HCT116 (cell line): ENCODE measurements around the gene TAP1. TPM values are rescaled to one million over a fixed set of nuclear protein-coding genes. Genes with fewer than 3 reads are reported as not detected.

Source experiments
- ATAC-seq: fragments of 200-7000 bp; cut with Tn5 transposase; 2 replicates; pipeline ENCODE4 v1.9.1; 2020; ENCODE audit warnings: mild to moderate bottlenecking, moderate library complexity
- BruUV-seq: library from RNA; stranded (reverse); fragments of 400-500 nt; replicated peaks from 2 replicates; lab custom pipeline; 2021; lab: Mats Ljungman, UMichigan
- CTCF ChIA-PET: fragments of 300-600 bp; sonication (Branson Sonifier 250); formaldehyde crosslinking; loops from one replicate; lab custom pipeline; 2021; ENCODE audit warnings: antibody characterized with exemption; lab: Charles Lee
- POLR2A ChIA-PET: fragments of 300-600, 350-600 bp; sonication (Branson Sonifier 250); formaldehyde crosslinking; loops from one replicate; lab custom pipeline; 2021; ENCODE audit warnings: antibody characterized with exemption; lab: Charles Lee
- RAD21 ChIA-PET, 2 experiments: fragments of 300-600 bp; sonication (Branson Sonifier 250); formaldehyde crosslinking; loops; one replicate each; lab custom pipeline; 2023; ENCODE audit warnings: low total read pairs in 2 of 2; ENCODE audit not compliant: uncharacterized antibody in 2 of 2, unreplicated experiment in 2 of 2, low non-redundant PET in 1 of 2; lab: Charles Lee
- DNase-seq: peaks from one replicate; pipeline ENCODE4 v3.0.0-alpha.2; 2010; ENCODE audit warnings: low read depth, low spot score
- H2AFZ ChIP-seq: fragments of 200-600 bp; shearing (Covaris generic), sonication (generic); 2 replicates; pipeline ENCODE4 v1.6.1; 2017; ENCODE audit warnings: low read depth, mixed run types, mixed read lengths, antibody characterized with exemption, low read length; ENCODE audit not compliant: poor library complexity, severe bottlenecking
- H3K27ac ChIP-seq: 2 replicates; pipeline ENCODE4 v1.5.1; 2012; ENCODE audit warnings: low read depth, low read length
- H3K27me3 ChIP-seq: fragments of 200-600 bp; sonication (generic); 2 replicates; pipeline ENCODE4 v1.6.1; 2016; ENCODE audit warnings: mixed run types, low read length, mixed read lengths; ENCODE audit not compliant: insufficient read depth
- H3K36me3 ChIP-seq, 2 experiments: fragments of 200-500 bp in 1 of 2; fragments of 200-600 bp in 1 of 2; sonication (Bioruptor generic) in 1 of 2; sonication (generic) in 1 of 2; 2 replicates each; pipeline versions ENCODE4 v1.5.1 to v1.6.1; 2014 to 2016; ENCODE audit warnings: low read length in 2 of 2, inconsistent platforms in 1 of 2, mixed read lengths in 1 of 2, mixed run types in 1 of 2; ENCODE audit not compliant: insufficient read depth in 2 of 2, control insufficient read depth in 1 of 2
- H3K4me1 ChIP-seq, 2 experiments: fragments of 200-600 bp in 1 of 2; sonication (generic) in 1 of 2; 2 replicates each; pipeline versions ENCODE4 v1.5.1 to v1.6.1; 2012 to 2017; ENCODE audit warnings: low read length in 2 of 2, inconsistent platforms in 1 of 2, mild to moderate bottlenecking in 1 of 2, mixed read lengths in 1 of 2, mixed run types in 1 of 2, moderate library complexity in 1 of 2; ENCODE audit not compliant: insufficient read depth in 2 of 2, control insufficient read depth in 1 of 2
- H3K4me2 ChIP-seq: fragments of 200-600 bp; sonication (generic); 2 replicates; pipeline ENCODE4 v1.6.1; 2017; ENCODE audit warnings: mixed run types, low read length, mixed read lengths
- H3K4me3 ChIP-seq, 2 experiments: fragments of 200-600 bp in 1 of 2; sonication (generic) in 1 of 2; replicated peaks in 1 of 2; 2 replicates each; pipeline ENCODE4 v1.5.1; 2011 to 2016; ENCODE audit warnings: low read length in 2 of 2, control low read depth in 1 of 2, low read depth in 1 of 2, mild to moderate bottlenecking in 1 of 2, mixed read lengths in 1 of 2, mixed run types in 1 of 2
- H3K79me2 ChIP-seq: fragments of 200-600 bp; sonication (generic); 2 replicates; pipeline ENCODE4 v1.6.1; 2017; ENCODE audit warnings: mild to moderate bottlenecking, mixed run types, low read length, moderate library complexity, mixed read lengths; ENCODE audit not compliant: insufficient read depth
- H3K9ac ChIP-seq: fragments of 200-600 bp; sonication (generic); 2 replicates; pipeline ENCODE4 v1.6.1; 2016; ENCODE audit warnings: low read length, mixed read lengths
- H3K9me2 ChIP-seq: fragments of 200-600 bp; sonication (generic), shearing (Covaris generic); 2 replicates; pipeline ENCODE4 v1.6.1; 2017; ENCODE audit warnings: mixed run types, mild to moderate bottlenecking, moderate library complexity; ENCODE audit not compliant: insufficient read depth
- H3K9me3 ChIP-seq, 2 experiments: fragments of 200-500 bp in 1 of 2; fragments of 200-600 bp in 1 of 2; sonication (Bioruptor generic) in 1 of 2; sonication (generic) in 1 of 2; 2 replicates each; pipeline ENCODE4 v1.6.1; 2014 to 2017; ENCODE audit warnings: low read length in 2 of 2, mixed read lengths in 2 of 2, inconsistent platforms in 1 of 2, low read depth in 1 of 2, mild to moderate bottlenecking in 1 of 2, mixed run types in 1 of 2, moderate library complexity in 1 of 2; ENCODE audit not compliant: control insufficient read depth in 1 of 2, insufficient read depth in 1 of 2
- H4K20me1 ChIP-seq: fragments of 200-600 bp; sonication (generic), shearing (Covaris generic); 2 replicates; pipeline ENCODE4 v1.6.1; 2017; ENCODE audit warnings: mixed run types, mild to moderate bottlenecking, moderate library complexity; ENCODE audit not compliant: insufficient read depth
- ATF3 ChIP-seq: IDR thresholded peaks from 2 replicates; pipeline ENCODE4 v1.6.1; 2012
- CBX3 ChIP-seq: IDR thresholded peaks from 2 replicates; pipeline ENCODE4 v1.6.1; 2012; ENCODE audit warnings: low read depth
- CEBPB ChIP-seq: IDR thresholded peaks from 2 replicates; pipeline ENCODE4 v1.6.1; 2012; ENCODE audit warnings: low read depth
- CTCF ChIP-seq, 3 experiments: fragments of 200-600 bp in 1 of 3; sonication (generic) in 1 of 3; IDR thresholded peaks in 2 of 3; conservative IDR thresholded peaks in 1 of 3; 2 replicates each; pipeline ENCODE4 v1.5.1; 2012 to 2017; ENCODE audit warnings: low read depth in 2 of 3, low read length in 2 of 3, antibody characterized with exemption in 1 of 3, borderline replicate concordance in 1 of 3, control low read depth in 1 of 3, mild to moderate bottlenecking in 1 of 3, mixed read lengths in 1 of 3, mixed run types in 1 of 3, moderate library complexity in 1 of 3; ENCODE audit not compliant: insufficient read depth in 1 of 3
- EGR1 ChIP-seq: IDR thresholded peaks from 2 replicates; pipeline ENCODE4 v1.6.1; 2012; ENCODE audit warnings: low read depth
- EZH2 ChIP-seq: fragments of 200-600 bp; sonication (generic); IDR thresholded peaks from 2 replicates; pipeline ENCODE4 v1.6.1; 2017; ENCODE audit warnings: antibody characterized with exemption, mixed run types
- EZH2phosphoT487 ChIP-seq: fragments of 200-600 bp; IDR thresholded peaks from 2 replicates; pipeline ENCODE4 v1.6.1; 2018; ENCODE audit warnings: antibody characterized with exemption, borderline replicate concordance
- FOSL1 ChIP-seq: IDR thresholded peaks from 2 replicates; pipeline ENCODE4 v1.6.1; 2012; ENCODE audit warnings: low read depth
- POLR2A ChIP-seq: IDR thresholded peaks from 2 replicates; pipeline ENCODE4 v1.7.0; 2011; ENCODE audit warnings: borderline replicate concordance; ENCODE audit not compliant: insufficient read depth, insufficient read length; ENCODE audit errors: extremely low read depth
- REST ChIP-seq: IDR thresholded peaks from 2 replicates; pipeline ENCODE4 v1.6.1; 2012; ENCODE audit warnings: low read depth
- SP1 ChIP-seq: IDR thresholded peaks from 2 replicates; pipeline ENCODE4 v1.6.1; 2012; ENCODE audit warnings: low read depth
- TCF7L2 ChIP-seq: IDR thresholded peaks from 2 replicates; pipeline ENCODE4 v1.7.0; 2011; ENCODE audit warnings: borderline replicate concordance, inconsistent platforms; ENCODE audit not compliant: insufficient read depth, insufficient read length; ENCODE audit errors: extremely low read depth
- intact Hi-C: fragments of 100-400 bp; cut with micrococcal nuclease; formaldehyde crosslinking; loops from 2 replicates; pipeline ENCODE4 v1.10.0; 2022
- total RNA-seq: library from RNA; stranded (reverse); gene quantifications from one replicate; pipeline ENCODE4 v1.2.1, GENCODE V29; 2021; ENCODE audit not compliant: unreplicated experiment

The TAP1 gene
- total RNA-seq, 1 experiment from 2014 or later, result 32.2 TPM

GRCh38 chr6:32858194-32858593 lies 4.7 kb upstream of the TAP1 start:
- Histone ChIP-seq H3K4me1 (peaks cover 2 to 25% of the 10 kb centered on the region in 2 experiments; a peak in 3 of 4 replicates), H3K9me3 (no peaks in the 10 kb centered on the region), H2AFZ (no peak overlapping the region), H3K4me3 (no peak overlapping the region), H4K20me1 (no peaks in the 10 kb centered on the region), H3K4me2 (no peak overlapping the region), H3K9ac (no peak overlapping the region), H3K27me3 (no peaks in the 10 kb centered on the region), H3K36me3 (no peaks in the 10 kb centered on the region), H3K27ac (no peak overlapping the region), H3K79me2 (no peaks in the 10 kb centered on the region), H3K9me2 (no peaks in the 10 kb centered on the region)
- intact Hi-C loops, result no loop called here
- CTCF ChIA-PET, result interaction anchor here (1.3 to 5.9 kb wide), 2 partner anchors 10 to 20 kb away, joined by 4 to 80 read pairs; partner anchors contain the start of gene TAP2
- ATAC-seq, result no peak
- no TSS peak for BruUV-seq
- POLR2A ChIA-PET, result interaction anchor here (1.7 kb wide), 1 partner anchor 20 kb away, joined by 5 read pairs; the partner anchor contains the start of gene TAP2
- TF ChIP-seq EGR1 (no peak), ATF3 (no peak), EZH2phosphoT487 (no peak), EZH2 (no peak), CTCF (IDR thresholded peaks at IDR 0.05 in 2 of 3, conservative IDR thresholded peaks at IDR 0.05 in 1 of 3; ENCODE audit: borderline replicate concordance in 1 of 3, insufficient read depth in 1 of 3, low read depth in 2 of 3, low read length in 2 of 3) (no peak), TCF7L2 (no peak), POLR2A (no peak), CEBPB (no peak), CBX3 (no peak), FOSL1 (no peak), SP1 (no peak), REST (no peak)
- DNase-seq, result no peak
- RAD21 ChIA-PET, result interaction anchor here in 1 of 2 experiments (1.4 kb wide), 1 partner anchor 20 kb away, joined by 3 read pairs; the partner anchor contains the start of gene TAP2
